CD4-positive, alpha-beta T cell treated with Interferon alpha-2 for 1 hour (primary cell): Measurements from ENCODE around the gene C9orf85.
A peak's percentile ranks its signal among the peaks of the same experiment; 100 is the strongest.

Source experiments
- DNase-seq, 2 donors: peaks; one replicate each; pipeline ENCODE4 v3.0.0-alpha.2; 2020 to 2022

C9orf85 gene

GRCh38 chr9:72022841-72023240 lies 111.4 kb downstream of the C9orf85 start:
- peak in 1 of 2 donors; percentile 15 for DNase-seq
